B cell (primary cell): ENCODE results near the gene IGF1R. TPM values are rescaled to one million over a fixed set of nuclear protein-coding genes. Genes with fewer than 3 reads are reported as not detected.

ENCODE experiments used
- ATAC-seq: fragments of 200-7000 bp; cut with Tn5 transposase; one replicate; pipeline ENCODE4 v1.10.0; 2021; ENCODE audit warnings: low read depth, mild to moderate bottlenecking, moderate number of reproducible peaks, moderate library complexity
- CTCF ChIA-PET: fragments of 350-600 bp; sonication (Branson Sonifier 250); formaldehyde crosslinking; loops from one replicate; lab custom pipeline; 2021; ENCODE audit warnings: antibody characterized with exemption, inconsistent platforms; lab: Charles Lee
- POLR2A ChIA-PET: fragments of 350-600 bp; sonication (Branson Sonifier 250); formaldehyde crosslinking; loops from one replicate; lab custom pipeline; 2021; ENCODE audit warnings: antibody characterized with exemption; lab: Charles Lee
- DNase-seq: peaks from one replicate; pipeline ENCODE4 v3.0.0; 2013
- H2AFZ ChIP-seq: 2 replicates; pipeline ENCODE4 v1.6.1; 2012; ENCODE audit warnings: mild to moderate bottlenecking, low read depth, low read length; ENCODE audit not compliant: insufficient read depth, poor library complexity, severe bottlenecking
- H3K27ac ChIP-seq, 2 donors: 1 replicate in 1 of 2; 2 replicates in 1 of 2; pipeline ENCODE4 v1.5.1; 2012 to 2013; ENCODE audit warnings: low read length in 2 of 2, mild to moderate bottlenecking in 2 of 2, moderate library complexity in 1 of 2
- H3K27me3 ChIP-seq, 4 experiments: fragments of 200-600 bp in 1 of 4; sonication (generic) in 1 of 4; replicated peaks in 1 of 4; 1 replicate in 2 of 4; 2 replicates in 2 of 4; pipeline versions ENCODE4 v1.6.1 to v1.7.0; 2013 to 2016; ENCODE audit warnings: low read length in 3 of 4, mild to moderate bottlenecking in 2 of 4, mixed read lengths in 1 of 4, moderate library complexity in 1 of 4; ENCODE audit not compliant: insufficient read depth in 4 of 4, control insufficient read depth in 3 of 4; ENCODE audit errors: control extremely low read depth in 1 of 4
- H3K36me3 ChIP-seq, 2 experiments: replicated peaks in 1 of 2; 1 replicate in 1 of 2; 2 replicates in 1 of 2; pipeline versions ENCODE4 v1.6.1 to v1.7.1; 2013; ENCODE audit warnings: low read length in 1 of 2; ENCODE audit not compliant: insufficient read depth in 2 of 2, control insufficient read depth in 1 of 2; ENCODE audit errors: control extremely low read depth in 1 of 2, extremely low read depth in 1 of 2
- H3K4me1 ChIP-seq, 2 donors: fragments of 200-600 bp in 1 of 2; sonication (generic) in 1 of 2; 1 replicate in 1 of 2; 2 replicates in 1 of 2; pipeline versions ENCODE4 v1.5.1 to v1.6.1; 2013 to 2017; ENCODE audit warnings: low read length in 2 of 2; ENCODE audit not compliant: control insufficient read depth in 2 of 2, insufficient read depth in 2 of 2
- H3K4me2 ChIP-seq: replicated peaks from 2 replicates; pipeline ENCODE3; 2012; ENCODE audit warnings: mild to moderate bottlenecking, low read depth, low read length; ENCODE audit not compliant: poor library complexity, severe bottlenecking
- H3K4me3 ChIP-seq, 5 experiments: fragments of 200-600 bp in 1 of 5; sonication (generic) in 1 of 5; 1 replicate in 3 of 5; 2 replicates in 2 of 5; pipeline versions ENCODE4 v1.5.1 to v1.7.0; 2011 to 2016; ENCODE audit warnings: low read length in 4 of 5, mild to moderate bottlenecking in 4 of 5, low read depth in 2 of 5, control low read depth in 1 of 5, moderate library complexity in 1 of 5; ENCODE audit not compliant: insufficient read depth in 1 of 5; ENCODE audit errors: control extremely low read depth in 1 of 5, extremely low read depth in 1 of 5
- H3K79me2 ChIP-seq: fragments of 200-600 bp; sonication (generic); one replicate; pipeline ENCODE4 v1.6.0; 2016; ENCODE audit warnings: low read length; ENCODE audit not compliant: control insufficient read depth, insufficient read depth
- H3K9ac ChIP-seq: fragments of 200-600 bp; sonication (generic); 2 replicates; pipeline ENCODE4 v1.6.1; 2017; ENCODE audit warnings: mild to moderate bottlenecking, low read length, moderate library complexity
- H3K9me3 ChIP-seq, 3 donors: one replicate each; pipeline versions ENCODE4 v1.6.1 to v1.7.1; 2013; ENCODE audit warnings: low read length in 2 of 3; ENCODE audit not compliant: control insufficient read depth in 2 of 3, insufficient read depth in 1 of 3; ENCODE audit errors: control extremely low read depth in 1 of 3
- H4K20me1 ChIP-seq: 2 replicates; pipeline ENCODE4 v1.6.0; 2012; ENCODE audit warnings: mild to moderate bottlenecking, low read length; ENCODE audit not compliant: insufficient read depth, control insufficient read depth, poor library complexity, severe bottlenecking
- H3K27ac Mint-ChIP-seq: one replicate; pipeline ENCODE4 v1.8.0; 2021; ENCODE audit warnings: mixed read lengths
- H3K27me3 Mint-ChIP-seq: one replicate; pipeline ENCODE4 v1.8.0; 2021; ENCODE audit warnings: mixed read lengths
- H3K4me1 Mint-ChIP-seq: one replicate; pipeline ENCODE4 v1.8.0; 2021; ENCODE audit warnings: mixed read lengths
- H3K4me3 Mint-ChIP-seq: one replicate; pipeline ENCODE4 v1.8.0; 2021; ENCODE audit warnings: mixed read lengths
- H3K9me3 Mint-ChIP-seq: one replicate; pipeline ENCODE4 v1.8.0; 2022; ENCODE audit warnings: mixed read lengths; ENCODE audit not compliant: insufficient read depth
- EZH2 ChIP-seq: IDR thresholded peaks from 2 replicates; pipeline ENCODE4 v1.6.1; 2012; ENCODE audit warnings: borderline replicate concordance, low read depth, mild to moderate bottlenecking, moderate library complexity, low read length; ENCODE audit not compliant: insufficient read depth, poor library complexity, severe bottlenecking
- WGBS: methylation state at CpG from one replicate; pipeline ENCODE4 v1.1.5; 2013; ENCODE audit warnings: missing lambda C conversion rate; ENCODE audit not compliant: insufficient coverage; 5-methylcytosine and 5-hydroxymethylcytosine counted together
- intact Hi-C: fragments of 100-400 bp; cut with micrococcal nuclease; formaldehyde crosslinking; loops from one replicate; pipeline ENCODE4 v1.10.0; 2022
- polyA plus RNA-seq: library from polyadenylated mRNA; depleted of rRNA; stranded (reverse); fragments of >200 nt; gene quantifications from 2 replicates; pipeline ENCODE4 v1.2.3, GENCODE V29; 2012
- total RNA-seq, 2 donors: library from RNA; stranded (reverse); fragments of 120-200 nt in 1 of 2; gene quantifications; 1 replicate in 1 of 2; 2 replicates in 1 of 2; pipeline versions ENCODE4 v1.2.3 to v1.2.4, GENCODE V29; 2013 to 2022
- TF ChIP-seq, protein P1 (sequence below): fragments of 200-600 bp; IDR thresholded peaks from one replicate; pipeline ENCODE4 v1.8.0; 2022; ENCODE audit warnings: antibody characterized with exemption, mild to moderate bottlenecking

Gene IGF1R
- total and polyA plus RNA-seq, 2 donors (not counting 1 experiment from before 2014, with no cell fraction given) = 5.4 to 23.1 TPM

GRCh38 chr15:98737721-98738120 lies 89.4 kb downstream of the IGF1R start:
- WGBS = 84% methylated on average over 5 of the region's 7 CpGs
- Histone ChIP-seq H3K27ac (no peak overlapping the region), H3K9me3 (peaks cover 0 to 3% (median 0%) of the 10 kb centered on the region in 3 donors), H4K20me1 (no peaks in the 10 kb centered on the region), H3K36me3 (no peaks in the 10 kb centered on the region), H3K9ac (no peak overlapping the region), H3K4me2 (no peak overlapping the region), H3K79me2 (no peaks in the 10 kb centered on the region), H2AFZ (no peak overlapping the region), H3K4me1 (peaks cover 4% of the 10 kb centered on the region in 2 donors), H3K4me3 (no peak overlapping the region), H3K27me3 (no peaks in the 10 kb centered on the region)
- ATAC-seq = no peak
- ChIA-PET CTCF (no interaction called here), POLR2A (no interaction called here)
- Mint-ChIP-seq H3K27me3 (no peaks in the 10 kb centered on the region), H3K4me3 (no peak overlapping the region), H3K27ac (no peak overlapping the region), H3K9me3 (no peaks in the 10 kb centered on the region), H3K4me1 (peaks cover 9% of the 10 kb centered on the region)
- DNase-seq = no peak
- TF ChIP-seq EZH2 = no peak
- TF ChIP-seq, protein P1, sequence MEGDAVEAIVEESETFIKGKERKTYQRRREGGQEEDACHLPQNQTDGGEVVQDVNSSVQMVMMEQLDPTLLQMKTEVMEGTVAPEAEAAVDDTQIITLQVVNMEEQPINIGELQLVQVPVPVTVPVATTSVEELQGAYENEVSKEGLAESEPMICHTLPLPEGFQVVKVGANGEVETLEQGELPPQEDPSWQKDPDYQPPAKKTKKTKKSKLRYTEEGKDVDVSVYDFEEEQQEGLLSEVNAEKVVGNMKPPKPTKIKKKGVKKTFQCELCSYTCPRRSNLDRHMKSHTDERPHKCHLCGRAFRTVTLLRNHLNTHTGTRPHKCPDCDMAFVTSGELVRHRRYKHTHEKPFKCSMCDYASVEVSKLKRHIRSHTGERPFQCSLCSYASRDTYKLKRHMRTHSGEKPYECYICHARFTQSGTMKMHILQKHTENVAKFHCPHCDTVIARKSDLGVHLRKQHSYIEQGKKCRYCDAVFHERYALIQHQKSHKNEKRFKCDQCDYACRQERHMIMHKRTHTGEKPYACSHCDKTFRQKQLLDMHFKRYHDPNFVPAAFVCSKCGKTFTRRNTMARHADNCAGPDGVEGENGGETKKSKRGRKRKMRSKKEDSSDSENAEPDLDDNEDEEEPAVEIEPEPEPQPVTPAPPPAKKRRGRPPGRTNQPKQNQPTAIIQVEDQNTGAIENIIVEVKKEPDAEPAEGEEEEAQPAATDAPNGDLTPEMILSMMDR = no peak
- intact Hi-C loops = no loop called here

GRCh38 chr15:98738689-98739401 lies 90.5 kb downstream of the IGF1R start:
- no peaks in the 10 kb centered on the region for H3K79me2 ChIP-seq
- peaks cover 7% of the 10 kb centered on the region for H3K4me1 Mint-ChIP-seq
- H3K27me3 ChIP-seq = no peaks in the 10 kb centered on the region
- H3K27ac ChIP-seq = no peak overlapping the region
- peaks cover 4% of the 10 kb centered on the region in 2 donors for H3K4me1 ChIP-seq
- 87% methylated on average over 7 of the region's 9 CpGs for WGBS
- H3K9me3 Mint-ChIP-seq = no peaks in the 10 kb centered on the region
- no peaks in the 10 kb centered on the region for H3K36me3 ChIP-seq
- DNase-seq (no peak), ATAC-seq (no peak)
- H2AFZ ChIP-seq = no peak overlapping the region
- TF ChIP-seq EZH2 = no peak
- TF ChIP-seq, protein P1 = no peak
- H3K27ac Mint-ChIP-seq = no peak overlapping the region
- no peaks in the 10 kb centered on the region for H3K27me3 Mint-ChIP-seq
- H3K9me3 ChIP-seq = peaks cover 0 to 3% (median 0%) of the 10 kb centered on the region in 3 donors
- ChIA-PET CTCF (no interaction called here), POLR2A (no interaction called here)
- intact Hi-C loops = no loop called here
- H3K4me3 ChIP-seq = no peak overlapping the region
- no peak overlapping the region for H3K4me2 ChIP-seq
- H4K20me1 ChIP-seq = peaks cover 3% of the 10 kb centered on the region
- H3K9ac ChIP-seq = no peak overlapping the region
- H3K4me3 Mint-ChIP-seq = no peak overlapping the region
